HG02852 (cell line): ENCODE results near the gene CACNA2D3.
"Not testable (repeated sequence)": the region's sequence is repeated elsewhere in the genome, so short reads cannot be mapped to it uniquely, and the experiment has no call there.

Source experiments
- ATAC-seq: cut with Tn5 transposase; IDR thresholded peaks from one replicate; pipeline ENCODE4 v1.9.1; 2021; ENCODE audit warnings: mild to moderate bottlenecking, moderate library complexity; ENCODE audit not compliant: unreplicated experiment

CACNA2D3 gene

GRCh38 chr3:54970895-54971294, 848.5 kb downstream of the CACNA2D3 start:
- ATAC-seq, result no peak

GRCh38 chr3:54977439-54977838, 855.1 kb downstream of the CACNA2D3 start:
- no peak for ATAC-seq

GRCh38 chr3:54977946-54978345, 855.6 kb downstream of the CACNA2D3 start:
- not testable (repeated sequence) for ATAC-seq

GRCh38 chr3:54982807-54983206, 860.5 kb downstream of the CACNA2D3 start:
- ATAC-seq, result no peak

GRCh38 chr3:54983266-54984099, 861.1 kb downstream of the CACNA2D3 start:
- ATAC-seq, result no peak

GRCh38 chr3:54985856-54986255, 863.5 kb downstream of the CACNA2D3 start:
- no peak for ATAC-seq

- ATAC-seq, result no peak
These were observed 863.9 kb downstream of the CACNA2D3 start for GRCh38 chr3:54986294-54986693.

- ATAC-seq, result no peak
These were observed 865.4 kb downstream of the CACNA2D3 start for GRCh38 chr3:54987719-54988118.

GRCh38 chr3:54988302-54988837, 866.0 kb downstream of the CACNA2D3 start:
- ATAC-seq, result no peak

- no peak for ATAC-seq
These were observed 866.7 kb downstream of the CACNA2D3 start for GRCh38 chr3:54988838-54989630.

- no peak for ATAC-seq
These were observed 871.8 kb downstream of the CACNA2D3 start for GRCh38 chr3:54994111-54994513.

- no peak for ATAC-seq
These were observed 876.8 kb downstream of the CACNA2D3 start for GRCh38 chr3:54999159-54999558.

GRCh38 chr3:54999811-55000210, 877.5 kb downstream of the CACNA2D3 start:
- no peak for ATAC-seq

GRCh38 chr3:55000546-55000945, 878.2 kb downstream of the CACNA2D3 start:
- no peak for ATAC-seq

- no peak for ATAC-seq
These were observed 878.6 kb downstream of the CACNA2D3 start for GRCh38 chr3:55000953-55001352.

GRCh38 chr3:55002416-55002930, 880.1 kb downstream of the CACNA2D3 start:
- ATAC-seq, result no peak

- no peak for ATAC-seq
These were observed 883.9 kb downstream of the CACNA2D3 start for GRCh38 chr3:55006244-55006676.

GRCh38 chr3:55007971-55008370, 885.6 kb downstream of the CACNA2D3 start:
- ATAC-seq, result no peak

GRCh38 chr3:55009372-55009771, 887.0 kb downstream of the CACNA2D3 start:
- no peak for ATAC-seq

- no peak for ATAC-seq
These were observed 889.7 kb downstream of the CACNA2D3 start for GRCh38 chr3:55012091-55012490.

- ATAC-seq, result no peak
These were observed 891.0 kb downstream of the CACNA2D3 start for GRCh38 chr3:55013145-55013925.
